ENCODE data around the gene CHKB.

- TF ChIP-seq, protein P1, sequence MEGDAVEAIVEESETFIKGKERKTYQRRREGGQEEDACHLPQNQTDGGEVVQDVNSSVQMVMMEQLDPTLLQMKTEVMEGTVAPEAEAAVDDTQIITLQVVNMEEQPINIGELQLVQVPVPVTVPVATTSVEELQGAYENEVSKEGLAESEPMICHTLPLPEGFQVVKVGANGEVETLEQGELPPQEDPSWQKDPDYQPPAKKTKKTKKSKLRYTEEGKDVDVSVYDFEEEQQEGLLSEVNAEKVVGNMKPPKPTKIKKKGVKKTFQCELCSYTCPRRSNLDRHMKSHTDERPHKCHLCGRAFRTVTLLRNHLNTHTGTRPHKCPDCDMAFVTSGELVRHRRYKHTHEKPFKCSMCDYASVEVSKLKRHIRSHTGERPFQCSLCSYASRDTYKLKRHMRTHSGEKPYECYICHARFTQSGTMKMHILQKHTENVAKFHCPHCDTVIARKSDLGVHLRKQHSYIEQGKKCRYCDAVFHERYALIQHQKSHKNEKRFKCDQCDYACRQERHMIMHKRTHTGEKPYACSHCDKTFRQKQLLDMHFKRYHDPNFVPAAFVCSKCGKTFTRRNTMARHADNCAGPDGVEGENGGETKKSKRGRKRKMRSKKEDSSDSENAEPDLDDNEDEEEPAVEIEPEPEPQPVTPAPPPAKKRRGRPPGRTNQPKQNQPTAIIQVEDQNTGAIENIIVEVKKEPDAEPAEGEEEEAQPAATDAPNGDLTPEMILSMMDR (IDR thresholded peaks at IDR 0.05) = no peak
- TF ChIP-seq POLR2A (IDR thresholded peaks at IDR 0.05) = no peak
Observed at GRCh38 chr22:50581031-50581949, 1.4 kb downstream of the CHKB start.

Measured in body of pancreas (tissue), 4 donors.